ENCODE results near the gene GNAZ. TPM values are rescaled to one million over a fixed set of nuclear protein-coding genes. Genes with fewer than 3 reads are reported as not detected.

GNAZ gene
- total and polyA plus RNA-seq, 8 donors = 1.7 to 4.7 (median 3.9) TPM

GRCh38 chr22:23115825-23116494 is 45.6 kb downstream of the GNAZ start:
- H3K27ac ChIP-seq = no peak overlapping the region
- H3K27me3 ChIP-seq = no peaks in the 10 kb centered on the region
- no peaks in the 10 kb centered on the region for H3K4me1 ChIP-seq
- H3K36me3 ChIP-seq = no peaks in the 10 kb centered on the region
- no peak overlapping the region for H3K4me3 ChIP-seq
- DNase-seq (no peak), ATAC-seq (no peak)
- no peak for TF ChIP-seq CTCF (IDR thresholded peaks at IDR 0.05)
- intact Hi-C loops (cut with DNase I) = no loop called here
- no peaks in the 10 kb centered on the region for H3K9me3 ChIP-seq

- Histone ChIP-seq H3K27ac (no peak overlapping the region), H3K4me1 (no peaks in the 10 kb centered on the region), H3K27me3 (no peaks in the 10 kb centered on the region), H3K4me3 (no peak overlapping the region), H3K36me3 (no peaks in the 10 kb centered on the region), H3K9me3 (no peaks in the 10 kb centered on the region)
- peak in 1 of 4 donors; percentile 11 for DNase-seq
- intact Hi-C loops (cut with DNase I) = no loop called here
- TF ChIP-seq CTCF (IDR thresholded peaks at IDR 0.05) = no peak
- ATAC-seq = no peak
Measured at GRCh38 chr22:23116506-23117263, 46.4 kb downstream of the GNAZ start.

- TF ChIP-seq CTCF (IDR thresholded peaks at IDR 0.05) = no peak
- H3K27me3 ChIP-seq = no peaks in the 10 kb centered on the region
- ATAC-seq (no peak), DNase-seq (peak in 1 of 4 donors; percentile 68)
- intact Hi-C loops (cut with DNase I) = no loop called here
- no peaks in the 10 kb centered on the region for H3K4me1 ChIP-seq
- H3K27ac ChIP-seq = no peak overlapping the region
- no peak overlapping the region for H3K4me3 ChIP-seq
- H3K9me3 ChIP-seq = no peaks in the 10 kb centered on the region
- H3K36me3 ChIP-seq = no peaks in the 10 kb centered on the region
Measured at GRCh38 chr22:23117275-23117674, 47.0 kb downstream of the GNAZ start.

GRCh38 chr22:23117891-23118646 is 47.8 kb downstream of the GNAZ start:
- DNase-seq = peak in 1 of 4 donors; percentile 69
- no peak for TF ChIP-seq CTCF (IDR thresholded peaks at IDR 0.05)
- Histone ChIP-seq H3K27me3 (no peaks in the 10 kb centered on the region), H3K9me3 (no peaks in the 10 kb centered on the region), H3K4me1 (no peaks in the 10 kb centered on the region), H3K27ac (no peak overlapping the region), H3K4me3 (no peak overlapping the region), H3K36me3 (no peaks in the 10 kb centered on the region)
- intact Hi-C loops (cut with DNase I) = no loop called here
- no peak for ATAC-seq
